ENCODE data around the gene MACO1. TPM values are rescaled to one million over a fixed set of nuclear protein-coding genes. Genes with fewer than 3 reads are reported as not detected.
"Not testable (repeated sequence)": the region's sequence is repeated elsewhere in the genome, so short reads cannot be mapped to it uniquely, and the experiment has no call there.

MACO1 gene, protein sequence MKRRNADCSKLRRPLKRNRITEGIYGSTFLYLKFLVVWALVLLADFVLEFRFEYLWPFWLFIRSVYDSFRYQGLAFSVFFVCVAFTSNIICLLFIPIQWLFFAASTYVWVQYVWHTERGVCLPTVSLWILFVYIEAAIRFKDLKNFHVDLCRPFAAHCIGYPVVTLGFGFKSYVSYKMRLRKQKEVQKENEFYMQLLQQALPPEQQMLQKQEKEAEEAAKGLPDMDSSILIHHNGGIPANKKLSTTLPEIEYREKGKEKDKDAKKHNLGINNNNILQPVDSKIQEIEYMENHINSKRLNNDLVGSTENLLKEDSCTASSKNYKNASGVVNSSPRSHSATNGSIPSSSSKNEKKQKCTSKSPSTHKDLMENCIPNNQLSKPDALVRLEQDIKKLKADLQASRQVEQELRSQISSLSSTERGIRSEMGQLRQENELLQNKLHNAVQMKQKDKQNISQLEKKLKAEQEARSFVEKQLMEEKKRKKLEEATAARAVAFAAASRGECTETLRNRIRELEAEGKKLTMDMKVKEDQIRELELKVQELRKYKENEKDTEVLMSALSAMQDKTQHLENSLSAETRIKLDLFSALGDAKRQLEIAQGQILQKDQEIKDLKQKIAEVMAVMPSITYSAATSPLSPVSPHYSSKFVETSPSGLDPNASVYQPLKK
- total RNA-seq (10 to 100 TPM; 14.7 to 15.6 TPM), polyA plus RNA-seq (7.5 TPM)

DNA sequence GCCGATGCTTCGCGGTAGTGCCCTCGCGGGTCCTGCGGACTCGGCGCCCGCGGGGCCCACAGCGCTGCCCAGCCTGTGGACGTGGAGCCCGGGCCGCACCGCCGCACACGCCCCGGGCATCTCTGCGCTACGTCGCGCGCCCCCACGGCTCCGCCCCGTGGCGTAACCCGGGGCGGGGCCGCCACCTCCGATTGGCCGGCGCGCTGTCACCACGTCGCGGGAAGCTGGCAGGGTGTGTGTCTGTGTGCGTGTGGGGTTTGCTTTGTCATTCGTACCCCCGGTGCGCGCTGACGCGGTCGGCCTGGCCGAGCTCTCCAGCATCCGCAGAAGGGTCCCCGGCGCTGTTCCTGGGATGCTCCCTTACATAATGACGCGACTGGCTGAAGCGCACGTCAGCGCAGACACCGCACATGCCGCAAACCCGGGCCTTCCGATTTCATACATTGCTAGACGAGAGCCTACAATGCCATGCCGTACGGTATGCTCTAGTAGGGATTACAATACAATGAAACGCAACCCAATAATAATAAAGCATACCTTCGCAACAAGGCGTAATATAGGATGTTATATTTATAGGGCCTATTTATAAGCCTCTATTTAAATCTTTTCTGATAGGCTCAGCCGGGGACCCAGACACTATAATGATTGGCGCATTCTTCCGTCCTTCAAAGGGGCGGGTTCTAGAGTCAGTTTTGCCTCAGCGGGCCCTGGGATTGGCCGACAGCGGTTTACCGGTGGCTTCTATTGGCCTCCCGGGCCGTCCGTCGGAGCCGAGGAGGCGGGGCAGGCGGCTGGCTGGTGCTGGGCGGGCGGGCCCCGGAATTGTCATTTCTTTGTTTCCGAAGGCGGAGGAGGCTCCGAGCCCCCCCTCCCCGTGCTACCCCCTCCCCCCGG, at the start of gene MACO1:
Gene MACO1, plus strand, starts transcription at position 825 of the 894 bp plus-strand sequence. CDS start 202 bp downstream, outside the sequence.
- peak within 1 kb of the TSS; percentile 81 for H3K4me3 ChIP-seq (ENCODE audit: low read length)
- ChIA-PET POLR2A (interaction anchor here (0.6 to 2.7 kb wide), 5 partner anchors 119 to 198 kb away, joined by 3 to 19 read pairs (median 6); partner anchors contain the start of genes RSRP1 and SYF2), CTCF (interaction anchor here (1.5 kb wide), 1 partner anchor 58 kb away, joined by 5 read pairs; no protein-coding TSS in a partner anchor)
- Mint-ChIP-seq H3K36me3 (peaks cover 0 to 11% (median 0%) of the 10 kb centered on the region in 3 donors), H3K4me3 (peak within 1 kb of the TSS; percentile 96 to 99 (median 97)), H3K4me1 (peaks cover 43 to 51% (median 44%) of the 10 kb centered on the region in 3 donors), H3K27ac (peak within 1 kb of the TSS; percentile 99 to 100 (median 100)), H3K9me3 (no peaks in the 10 kb centered on the region), H3K27me3 (peaks cover 0 to 2% of the 10 kb centered on the region in 2 donors)
- peak within 1 kb of the TSS; percentile 98 for H3K27ac ChIP-seq (ENCODE audit: low read depth, low read length)
- H3K4me1 ChIP-seq (ENCODE audit: insufficient read depth, low read length): peaks cover 36% of the 10 kb centered on the region
- no peaks in the 10 kb centered on the region for H3K36me3 ChIP-seq (ENCODE audit: insufficient read depth, low read length)
- H3K27me3 ChIP-seq (ENCODE audit: insufficient read depth, low read length, poor library complexity, severe bottlenecking): no peaks in the 10 kb centered on the region
- H3K9me3 ChIP-seq (ENCODE audit: low read length): no peaks in the 10 kb centered on the region
- DNase-seq: peak; percentile 95 to 98 (median 96)

GRCh38 chr1:25382543-25382942, 48.2 kb upstream of the MACO1 start:
- CTCF ChIA-PET; H3K9me3 ChIP-seq (ENCODE audit: low read length); H3K36me3 Mint-ChIP-seq; H3K27ac Mint-ChIP-seq; H3K4me1 ChIP-seq (ENCODE audit: insufficient read depth, low read length); H3K9me3 Mint-ChIP-seq; H3K4me3 ChIP-seq (ENCODE audit: low read length); H3K4me1 Mint-ChIP-seq; H3K36me3 ChIP-seq (ENCODE audit: insufficient read depth, low read length); H3K27ac ChIP-seq (ENCODE audit: low read depth, low read length); H3K27me3 Mint-ChIP-seq; DNase-seq; POLR2A ChIA-PET; H3K27me3 ChIP-seq (ENCODE audit: insufficient read depth, low read length, poor library complexity, severe bottlenecking); H3K4me3 Mint-ChIP-seq: not testable (repeated sequence)

- H3K4me3 ChIP-seq (ENCODE audit: low read length); H3K9me3 Mint-ChIP-seq; POLR2A ChIA-PET; CTCF ChIA-PET; H3K9me3 ChIP-seq (ENCODE audit: low read length); H3K27ac ChIP-seq (ENCODE audit: low read depth, low read length); H3K4me1 ChIP-seq (ENCODE audit: insufficient read depth, low read length); H3K4me1 Mint-ChIP-seq; H3K36me3 ChIP-seq (ENCODE audit: insufficient read depth, low read length); H3K27me3 ChIP-seq (ENCODE audit: insufficient read depth, low read length, poor library complexity, severe bottlenecking); H3K36me3 Mint-ChIP-seq; DNase-seq; H3K4me3 Mint-ChIP-seq; H3K27ac Mint-ChIP-seq; H3K27me3 Mint-ChIP-seq: not testable (repeated sequence)
These were observed 47.6 kb upstream of the MACO1 start for GRCh38 chr1:25383090-25383489.

GRCh38 chr1:25383875-25384274, 46.8 kb upstream of the MACO1 start:
- H3K27me3 ChIP-seq (ENCODE audit: insufficient read depth, low read length, poor library complexity, severe bottlenecking); H3K9me3 ChIP-seq (ENCODE audit: low read length); DNase-seq; H3K27ac Mint-ChIP-seq; H3K4me1 ChIP-seq (ENCODE audit: insufficient read depth, low read length); CTCF ChIA-PET; H3K4me1 Mint-ChIP-seq; H3K36me3 ChIP-seq (ENCODE audit: insufficient read depth, low read length); H3K4me3 Mint-ChIP-seq; H3K27ac ChIP-seq (ENCODE audit: low read depth, low read length); H3K9me3 Mint-ChIP-seq; POLR2A ChIA-PET; H3K4me3 ChIP-seq (ENCODE audit: low read length); H3K36me3 Mint-ChIP-seq; H3K27me3 Mint-ChIP-seq: not testable (repeated sequence)

DNA sequence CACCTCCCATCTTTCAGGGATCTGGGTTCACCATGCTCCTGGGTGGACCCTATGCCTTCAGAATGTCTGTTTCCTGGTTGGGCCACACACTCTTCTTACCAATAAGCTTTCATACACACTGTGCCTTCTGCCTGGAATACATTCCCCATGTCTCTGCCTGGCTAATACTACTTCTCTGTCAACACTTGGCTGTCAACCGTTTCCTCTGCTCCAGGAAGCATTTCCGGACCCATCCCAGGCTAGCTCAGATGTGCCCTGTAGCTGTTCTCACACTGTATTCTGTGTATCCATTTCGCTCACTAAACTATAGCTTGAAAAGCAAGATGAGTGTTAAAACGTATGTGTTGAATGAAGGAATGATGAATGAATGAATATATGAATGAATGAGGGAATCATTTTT, 43.6 kb upstream of the MACO1 start:
- POLR2A ChIA-PET; CTCF ChIA-PET; H3K9me3 ChIP-seq (ENCODE audit: low read length): not testable (repeated sequence)

GRCh38 chr1:25388691-25389090, 42.0 kb upstream of the MACO1 start:
- H3K4me3 Mint-ChIP-seq; CTCF ChIA-PET; H3K27me3 ChIP-seq (ENCODE audit: insufficient read depth, low read length, poor library complexity, severe bottlenecking); H3K9me3 ChIP-seq (ENCODE audit: low read length); H3K27ac ChIP-seq (ENCODE audit: low read depth, low read length); DNase-seq; H3K4me3 ChIP-seq (ENCODE audit: low read length); H3K36me3 Mint-ChIP-seq; H3K4me1 Mint-ChIP-seq; H3K36me3 ChIP-seq (ENCODE audit: insufficient read depth, low read length); H3K9me3 Mint-ChIP-seq; POLR2A ChIA-PET; H3K4me1 ChIP-seq (ENCODE audit: insufficient read depth, low read length): not testable (repeated sequence)
- Mint-ChIP-seq H3K27me3 (peaks cover 6 to 11% of the 10 kb centered on the region in 2 donors), H3K27ac (peak overlapping the region in 2 of 8 donors; percentile 27 to 54)

More for the DNA sequence above, 43.6 kb upstream of the MACO1 start:
- H3K36me3 Mint-ChIP-seq; H3K27ac Mint-ChIP-seq; H3K4me1 ChIP-seq (ENCODE audit: insufficient read depth, low read length); H3K9me3 Mint-ChIP-seq; DNase-seq; H3K4me1 Mint-ChIP-seq; H3K27me3 ChIP-seq (ENCODE audit: insufficient read depth, low read length, poor library complexity, severe bottlenecking); H3K4me3 ChIP-seq (ENCODE audit: low read length); H3K36me3 ChIP-seq (ENCODE audit: insufficient read depth, low read length); H3K4me3 Mint-ChIP-seq; H3K27ac ChIP-seq (ENCODE audit: low read depth, low read length): not testable (repeated sequence)
- peaks cover 6 to 11% of the 10 kb centered on the region in 2 donors for H3K27me3 Mint-ChIP-seq

DNA sequence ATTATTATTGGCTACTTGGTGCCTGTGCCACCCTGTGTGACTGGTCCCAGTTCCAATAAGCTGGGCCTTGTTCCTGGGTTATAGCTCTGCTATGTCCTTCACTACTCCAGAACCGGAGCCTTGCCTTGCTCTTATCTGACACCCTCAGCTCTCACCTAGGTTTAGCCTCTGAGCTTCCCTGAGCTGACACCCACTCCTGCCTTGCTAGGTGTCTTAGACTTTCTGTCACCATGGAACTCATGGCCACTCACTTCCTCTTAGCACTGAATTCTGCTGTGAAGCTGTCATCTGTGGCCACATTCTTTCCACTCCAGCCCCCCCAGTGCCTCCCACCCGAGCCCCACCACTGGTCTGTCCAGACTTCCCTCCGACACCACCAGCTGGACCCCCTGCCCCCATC, 41.0 kb upstream of the MACO1 start:
- peak overlapping the region in 2 of 8 donors; percentile 23 to 74 for H3K27ac Mint-ChIP-seq
- H3K27me3 Mint-ChIP-seq: peaks cover 6 to 16% of the 10 kb centered on the region in 2 donors
- H3K27ac ChIP-seq (ENCODE audit: low read depth, low read length); H3K4me1 ChIP-seq (ENCODE audit: insufficient read depth, low read length); H3K4me3 ChIP-seq (ENCODE audit: low read length); DNase-seq; H3K36me3 ChIP-seq (ENCODE audit: insufficient read depth, low read length); H3K9me3 ChIP-seq (ENCODE audit: low read length); H3K27me3 ChIP-seq (ENCODE audit: insufficient read depth, low read length, poor library complexity, severe bottlenecking); H3K4me3 Mint-ChIP-seq; H3K9me3 Mint-ChIP-seq; H3K36me3 Mint-ChIP-seq; H3K4me1 Mint-ChIP-seq; CTCF ChIA-PET: not testable (repeated sequence)
- POLR2A ChIA-PET: interaction anchor here (0.5 kb wide), 1 partner anchor 20 kb away, joined by 3 read pairs; no protein-coding TSS in a partner anchor

DNA sequence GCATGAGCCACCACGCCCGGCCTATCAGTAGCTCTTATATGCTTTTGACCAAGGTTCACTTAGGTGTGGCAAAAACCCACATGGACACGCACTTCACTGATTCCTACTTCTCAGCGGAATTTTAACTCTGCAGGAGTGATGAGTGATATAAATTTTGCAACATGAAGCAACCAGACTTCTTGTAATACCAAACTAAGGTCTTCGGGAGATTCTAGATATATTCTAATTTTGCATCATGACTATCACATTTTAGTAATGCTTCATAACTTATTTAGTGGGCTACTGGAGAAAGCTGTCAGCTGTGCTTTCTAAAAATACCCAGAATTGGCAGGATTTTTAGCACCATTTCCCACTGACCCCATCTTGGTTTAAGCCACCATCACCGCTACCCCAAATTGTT, 37.9 kb upstream of the MACO1 start:
- no peak overlapping the region for H3K27ac ChIP-seq (ENCODE audit: low read depth, low read length)
- POLR2A ChIA-PET: no interaction called here
- CTCF ChIA-PET: no interaction called here
- no peaks in the 10 kb centered on the region for H3K9me3 ChIP-seq (ENCODE audit: low read length)
- H3K4me1 ChIP-seq (ENCODE audit: insufficient read depth, low read length): no peaks in the 10 kb centered on the region
- peaks cover 0 to 2% (median 0%) of the 10 kb centered on the region in 3 donors for H3K36me3 Mint-ChIP-seq
- H3K27me3 Mint-ChIP-seq: peaks cover 0 to 16% of the 10 kb centered on the region in 2 donors
- no peaks in the 10 kb centered on the region for H3K27me3 ChIP-seq (ENCODE audit: insufficient read depth, low read length, poor library complexity, severe bottlenecking)
- H3K4me3 Mint-ChIP-seq: no peak overlapping the region
- no peaks in the 10 kb centered on the region for H3K9me3 Mint-ChIP-seq
- no peaks in the 10 kb centered on the region for H3K4me1 Mint-ChIP-seq
- H3K27ac Mint-ChIP-seq: peak overlapping the region in 1 of 8 donors; percentile 26
- no peak overlapping the region for H3K4me3 ChIP-seq (ENCODE audit: low read length)
- H3K36me3 ChIP-seq (ENCODE audit: insufficient read depth, low read length): no peaks in the 10 kb centered on the region
- DNase-seq: no peak
